Brain microvascular endothelial cell (primary cell): ENCODE data around the gene AAMP.
"Not testable (repeated sequence)": the region's sequence is repeated elsewhere in the genome, so short reads cannot be mapped to it uniquely, and the experiment has no call there.

Source experiments
- DNase-seq: peaks from one replicate; pipeline ENCODE4 v3.0.0-alpha.2; 2020
- H3K27ac ChIP-seq: fragments of 250-450 bp; sonication (Bioruptor Pico); 2 replicates; pipeline ENCODE4 v1.5.1; 2020; ENCODE audit warnings: mild to moderate bottlenecking, moderate library complexity
- H3K27me3 ChIP-seq: fragments of 250-450 bp; sonication (Bioruptor Pico); replicated peaks from 2 replicates; pipeline ENCODE4 v1.5.1; 2020; ENCODE audit warnings: mild to moderate bottlenecking
- H3K36me3 ChIP-seq: fragments of 250-450 bp; sonication (Bioruptor Pico); replicated peaks from 2 replicates; pipeline ENCODE4 v1.5.1; 2020; ENCODE audit warnings: mild to moderate bottlenecking
- H3K4me3 ChIP-seq: 2 replicates; pipeline ENCODE4 v1.5.1; 2011; ENCODE audit warnings: low read depth, mild to moderate bottlenecking, control low read depth, low read length, moderate library complexity
- CTCF ChIP-seq: IDR thresholded peaks from 2 replicates; pipeline ENCODE4 v1.5.1; 2011; ENCODE audit warnings: low read depth, mild to moderate bottlenecking, moderate library complexity, low read length, control low read depth, inconsistent platforms; ENCODE audit errors: missing control alignments
- in situ Hi-C: cut with HindIII; loops from 2 replicates; pipeline ENCODE4 v1.10.0; 2017; ENCODE audit warnings: low sequenced_read_pairs, low pct_ligation_motif_present

The AAMP gene

GRCh38 chr2:218274586-218274985, 4.6 kb upstream of the AAMP start:
- peaks cover 56% of the 10 kb centered on the region for H3K36me3 ChIP-seq
- DNase-seq, result no peak
- H3K27me3 ChIP-seq, result no peaks in the 10 kb centered on the region
- TF ChIP-seq CTCF, result no peak
- H3K27ac ChIP-seq, result no peak overlapping the region
- in situ Hi-C loops, result no loop called here
- H3K4me3 ChIP-seq, result no peak overlapping the region

DNA sequence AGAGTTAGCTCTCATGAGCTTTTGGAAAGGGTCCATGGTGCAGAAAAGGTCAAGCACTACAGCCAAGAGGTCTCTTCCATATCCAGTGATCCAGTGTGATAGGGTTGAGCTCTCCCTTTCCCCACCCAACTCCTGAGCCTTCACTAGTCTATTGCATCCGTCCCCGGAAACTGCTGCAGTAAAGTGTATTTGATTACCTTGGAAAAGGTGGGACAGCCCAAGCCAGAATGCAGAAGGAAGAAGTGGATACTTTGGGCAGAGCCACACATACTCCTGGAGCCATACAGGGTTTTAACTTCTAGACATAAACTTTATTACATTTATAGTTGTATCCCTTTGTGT, 3.9 kb upstream of the AAMP start:
- H3K27me3 ChIP-seq, result no peaks in the 10 kb centered on the region
- in situ Hi-C loops, result no loop called here
- H3K27ac ChIP-seq, result no peak overlapping the region
- no peak overlapping the region for H3K4me3 ChIP-seq
- no peak for TF ChIP-seq CTCF
- no peak for DNase-seq
- H3K36me3 ChIP-seq, result peaks cover 49% of the 10 kb centered on the region

- H3K4me3 ChIP-seq, in situ Hi-C loops, DNase-seq, H3K27ac ChIP-seq, H3K27me3 ChIP-seq: not testable (repeated sequence)
- peaks cover 45% of the 10 kb centered on the region for H3K36me3 ChIP-seq
These were observed 3.4 kb upstream of the AAMP start for GRCh38 chr2:218273214-218273907.

GRCh38 chr2:218272531-218273212, 2.7 kb upstream of the AAMP start:
- peak; percentile 92 for TF ChIP-seq CTCF
- H3K36me3 ChIP-seq, result peaks cover 39% of the 10 kb centered on the region
- H3K4me3 ChIP-seq, result no peak overlapping the region
- no peak overlapping the region for H3K27ac ChIP-seq
- peak; percentile 81 for DNase-seq
- H3K27me3 ChIP-seq, result no peaks in the 10 kb centered on the region
- in situ Hi-C loops, result no loop called here

DNA sequence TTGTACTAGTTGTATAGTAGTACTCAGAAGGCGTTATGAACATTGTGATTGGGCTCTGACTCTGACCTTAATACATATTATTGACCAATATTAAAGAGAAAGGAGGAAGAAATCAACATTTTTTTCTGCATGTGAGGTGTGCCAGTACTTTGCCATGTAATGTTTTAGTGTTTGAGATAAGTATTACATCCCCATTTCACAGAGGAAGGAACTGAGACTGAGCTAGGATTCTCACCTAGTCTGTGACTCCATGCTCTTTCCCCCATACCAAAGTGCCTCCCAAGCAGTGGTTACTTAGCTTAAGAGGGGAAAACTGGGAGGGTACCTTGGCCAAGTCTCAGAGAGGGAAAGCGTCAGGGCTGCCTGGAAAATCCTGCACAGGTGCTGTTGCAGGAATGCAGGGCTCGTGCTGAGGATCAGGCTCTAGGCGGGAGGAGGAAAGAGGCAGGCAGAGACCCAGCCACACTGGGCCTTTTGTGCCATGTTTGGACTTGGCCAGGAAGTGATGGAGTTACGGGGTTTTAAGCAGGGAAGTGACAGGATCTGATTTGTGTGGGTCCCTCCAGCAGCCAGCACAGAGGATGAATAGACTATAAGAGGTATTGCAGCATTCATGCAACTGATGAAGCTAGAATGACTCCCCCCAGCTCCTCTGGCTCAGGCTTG, 2.1 kb upstream of the AAMP start:
- no peaks in the 10 kb centered on the region for H3K27me3 ChIP-seq
- no peak overlapping the region for H3K27ac ChIP-seq
- no peak overlapping the region for H3K4me3 ChIP-seq
- TF ChIP-seq CTCF, result no peak
- in situ Hi-C loops, result no loop called here
- peaks cover 39% of the 10 kb centered on the region for H3K36me3 ChIP-seq
- DNase-seq, result no peak

DNA sequence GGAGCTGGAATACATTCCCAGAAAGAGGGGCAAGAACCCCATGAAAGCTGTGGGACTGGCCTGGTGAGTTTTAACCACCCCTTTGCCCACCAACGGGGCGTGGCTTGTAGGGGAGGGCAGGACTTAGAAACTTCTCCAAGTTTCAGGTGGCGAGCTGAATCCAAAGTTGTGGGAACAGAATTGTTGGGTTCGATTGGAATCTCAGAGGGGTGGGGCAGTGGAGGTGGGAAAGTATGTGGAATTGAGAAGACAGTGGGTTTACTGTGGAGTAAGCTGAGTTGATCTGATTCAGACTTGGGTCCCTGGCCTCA, 1.5 kb upstream of the AAMP start:
- TF ChIP-seq CTCF, result no peak
- in situ Hi-C loops, result no loop called here
- Histone ChIP-seq H3K36me3 (peaks cover 37% of the 10 kb centered on the region), H3K27ac (no peak overlapping the region), H3K27me3 (no peaks in the 10 kb centered on the region), H3K4me3 (peak overlapping the region; percentile 92)
- no peak for DNase-seq
